Measurements from ENCODE around the gene MRAP2.

The MRAP2 gene

GRCh38 chr6:84001119-84001518 is 32.5 kb upstream of the MRAP2 start:
- no peak for ATAC-seq
- TF ChIP-seq ZFP3 (CRISPR knock-in tag; IDR thresholded peaks at IDR 0.05) = no peak
- no peak for TF ChIP-seq RARB (CRISPR knock-in tag; IDR thresholded peaks at IDR 0.05)
- TF ChIP-seq ZFP30 (CRISPR knock-in tag; IDR thresholded peaks at IDR 0.05) = no peak
- TF ChIP-seq ESRRG (CRISPR knock-in tag; IDR thresholded peaks at IDR 0.05) = no peak
- no peak for TF ChIP-seq BACH2 (CRISPR knock-in tag; IDR thresholded peaks at IDR 0.05; ENCODE audit: borderline replicate concordance)
- TF ChIP-seq CSDC2 (CRISPR knock-in tag; IDR thresholded peaks at IDR 0.05) = no peak
- no peak for TF ChIP-seq SNAI2 (CRISPR knock-in tag; IDR thresholded peaks at IDR 0.05)
- no peak for TF ChIP-seq ISL1 (CRISPR knock-in tag; IDR thresholded peaks at IDR 0.05)
- no peak for TF ChIP-seq ZNF8 (CRISPR knock-in tag; IDR thresholded peaks at IDR 0.05)

GRCh38 chr6:84002226-84002625 is 31.3 kb upstream of the MRAP2 start:
- ATAC-seq = no peak
- no peak for TF ChIP-seq ZC3H10 (CRISPR knock-in tag; IDR thresholded peaks at IDR 0.05)
- no peak for TF ChIP-seq SNAI2 (CRISPR knock-in tag; IDR thresholded peaks at IDR 0.05)
- TF ChIP-seq, protein P1, sequence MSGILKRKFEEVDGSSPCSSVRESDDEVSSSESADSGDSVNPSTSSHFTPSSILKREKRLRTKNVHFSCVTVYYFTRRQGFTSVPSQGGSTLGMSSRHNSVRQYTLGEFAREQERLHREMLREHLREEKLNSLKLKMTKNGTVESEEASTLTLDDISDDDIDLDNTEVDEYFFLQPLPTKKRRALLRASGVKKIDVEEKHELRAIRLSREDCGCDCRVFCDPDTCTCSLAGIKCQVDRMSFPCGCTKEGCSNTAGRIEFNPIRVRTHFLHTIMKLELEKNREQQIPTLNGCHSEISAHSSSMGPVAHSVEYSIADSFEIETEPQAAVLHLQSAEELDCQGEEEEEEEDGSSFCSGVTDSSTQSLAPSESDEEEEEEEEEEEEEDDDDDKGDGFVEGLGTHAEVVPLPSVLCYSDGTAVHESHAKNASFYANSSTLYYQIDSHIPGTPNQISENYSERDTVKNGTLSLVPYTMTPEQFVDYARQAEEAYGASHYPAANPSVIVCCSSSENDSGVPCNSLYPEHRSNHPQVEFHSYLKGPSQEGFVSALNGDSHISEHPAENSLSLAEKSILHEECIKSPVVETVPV (CRISPR knock-in tag; IDR thresholded peaks at IDR 0.05) = no peak
- no peak for TF ChIP-seq ISL1 (CRISPR knock-in tag; IDR thresholded peaks at IDR 0.05)
- TF ChIP-seq ESRRG (CRISPR knock-in tag; IDR thresholded peaks at IDR 0.05) = no peak
- TF ChIP-seq BACH2 (CRISPR knock-in tag; IDR thresholded peaks at IDR 0.05; ENCODE audit: borderline replicate concordance) = no peak
- TF ChIP-seq PPARA (CRISPR knock-in tag; IDR thresholded peaks at IDR 0.05; ENCODE audit: borderline replicate concordance) = no peak
- no peak for TF ChIP-seq GLIS3 (CRISPR knock-in tag; IDR thresholded peaks at IDR 0.05)
- TF ChIP-seq ZNF8 (CRISPR knock-in tag; IDR thresholded peaks at IDR 0.05) = no peak
- TF ChIP-seq, protein P2, sequence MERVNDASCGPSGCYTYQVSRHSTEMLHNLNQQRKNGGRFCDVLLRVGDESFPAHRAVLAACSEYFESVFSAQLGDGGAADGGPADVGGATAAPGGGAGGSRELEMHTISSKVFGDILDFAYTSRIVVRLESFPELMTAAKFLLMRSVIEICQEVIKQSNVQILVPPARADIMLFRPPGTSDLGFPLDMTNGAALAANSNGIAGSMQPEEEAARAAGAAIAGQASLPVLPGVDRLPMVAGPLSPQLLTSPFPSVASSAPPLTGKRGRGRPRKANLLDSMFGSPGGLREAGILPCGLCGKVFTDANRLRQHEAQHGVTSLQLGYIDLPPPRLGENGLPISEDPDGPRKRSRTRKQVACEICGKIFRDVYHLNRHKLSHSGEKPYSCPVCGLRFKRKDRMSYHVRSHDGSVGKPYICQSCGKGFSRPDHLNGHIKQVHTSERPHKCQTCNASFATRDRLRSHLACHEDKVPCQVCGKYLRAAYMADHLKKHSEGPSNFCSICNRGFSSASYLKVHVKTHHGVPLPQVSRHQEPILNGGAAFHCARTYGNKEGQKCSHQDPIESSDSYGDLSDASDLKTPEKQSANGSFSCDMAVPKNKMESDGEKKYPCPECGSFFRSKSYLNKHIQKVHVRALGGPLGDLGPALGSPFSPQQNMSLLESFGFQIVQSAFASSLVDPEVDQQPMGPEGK (CRISPR knock-in tag; IDR thresholded peaks at IDR 0.05; ENCODE audit: borderline replicate concordance) = no peak
- no peak for TF ChIP-seq ZNF70 (CRISPR knock-in tag; IDR thresholded peaks at IDR 0.05)
- TF ChIP-seq ZFP30 (CRISPR knock-in tag; IDR thresholded peaks at IDR 0.05) = no peak
- TF ChIP-seq RARB (CRISPR knock-in tag; IDR thresholded peaks at IDR 0.05) = no peak
- no peak for TF ChIP-seq OSR1 (CRISPR knock-in tag; IDR thresholded peaks at IDR 0.05)
- no peak for TF ChIP-seq TCF4 (CRISPR knock-in tag; IDR thresholded peaks at IDR 0.05; ENCODE audit: borderline replicate concordance)
- no peak for TF ChIP-seq ZFP3 (CRISPR knock-in tag; IDR thresholded peaks at IDR 0.05)

- no peak for ATAC-seq
- no peak for TF ChIP-seq TOX (CRISPR knock-in tag; IDR thresholded peaks at IDR 0.05; ENCODE audit: borderline replicate concordance)
- no peak for TF ChIP-seq ZNF70 (CRISPR knock-in tag; IDR thresholded peaks at IDR 0.05)
- TF ChIP-seq TCF4 (CRISPR knock-in tag; IDR thresholded peaks at IDR 0.05; ENCODE audit: borderline replicate concordance) = no peak
- TF ChIP-seq ARNTL (CRISPR knock-in tag; IDR thresholded peaks at IDR 0.05; ENCODE audit: borderline replicate concordance, low read depth) = no peak
These were observed 30.4 kb upstream of the MRAP2 start for GRCh38 chr6:84003131-84003530.

DNA sequence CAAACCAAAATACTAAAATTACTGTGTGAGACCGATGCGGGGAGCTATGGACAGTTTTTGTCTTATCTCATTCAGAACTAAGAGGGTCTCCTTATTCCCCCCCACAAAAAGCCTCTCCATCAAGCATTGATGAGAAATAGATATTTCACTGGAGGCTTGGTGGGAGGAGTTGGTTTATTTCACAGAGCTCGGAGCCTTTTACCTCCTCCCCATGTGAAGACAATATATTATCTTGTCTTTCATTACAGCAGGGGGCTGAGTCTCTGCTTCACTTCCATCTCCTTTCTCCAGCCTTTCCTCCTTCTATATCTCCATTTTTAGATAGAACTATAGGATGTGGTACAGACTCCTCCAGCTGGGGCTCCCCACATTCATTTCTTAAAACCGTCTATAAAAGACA is 29.9 kb upstream of the MRAP2 start:
- no peak for ATAC-seq
- TF ChIP-seq TOX (CRISPR knock-in tag; IDR thresholded peaks at IDR 0.05; ENCODE audit: borderline replicate concordance) = no peak

GRCh38 chr6:84007871-84008270 is 25.7 kb upstream of the MRAP2 start:
- no peak for ATAC-seq
- TF ChIP-seq ZFP30 (CRISPR knock-in tag; IDR thresholded peaks at IDR 0.05) = no peak
- TF ChIP-seq, protein P3, sequence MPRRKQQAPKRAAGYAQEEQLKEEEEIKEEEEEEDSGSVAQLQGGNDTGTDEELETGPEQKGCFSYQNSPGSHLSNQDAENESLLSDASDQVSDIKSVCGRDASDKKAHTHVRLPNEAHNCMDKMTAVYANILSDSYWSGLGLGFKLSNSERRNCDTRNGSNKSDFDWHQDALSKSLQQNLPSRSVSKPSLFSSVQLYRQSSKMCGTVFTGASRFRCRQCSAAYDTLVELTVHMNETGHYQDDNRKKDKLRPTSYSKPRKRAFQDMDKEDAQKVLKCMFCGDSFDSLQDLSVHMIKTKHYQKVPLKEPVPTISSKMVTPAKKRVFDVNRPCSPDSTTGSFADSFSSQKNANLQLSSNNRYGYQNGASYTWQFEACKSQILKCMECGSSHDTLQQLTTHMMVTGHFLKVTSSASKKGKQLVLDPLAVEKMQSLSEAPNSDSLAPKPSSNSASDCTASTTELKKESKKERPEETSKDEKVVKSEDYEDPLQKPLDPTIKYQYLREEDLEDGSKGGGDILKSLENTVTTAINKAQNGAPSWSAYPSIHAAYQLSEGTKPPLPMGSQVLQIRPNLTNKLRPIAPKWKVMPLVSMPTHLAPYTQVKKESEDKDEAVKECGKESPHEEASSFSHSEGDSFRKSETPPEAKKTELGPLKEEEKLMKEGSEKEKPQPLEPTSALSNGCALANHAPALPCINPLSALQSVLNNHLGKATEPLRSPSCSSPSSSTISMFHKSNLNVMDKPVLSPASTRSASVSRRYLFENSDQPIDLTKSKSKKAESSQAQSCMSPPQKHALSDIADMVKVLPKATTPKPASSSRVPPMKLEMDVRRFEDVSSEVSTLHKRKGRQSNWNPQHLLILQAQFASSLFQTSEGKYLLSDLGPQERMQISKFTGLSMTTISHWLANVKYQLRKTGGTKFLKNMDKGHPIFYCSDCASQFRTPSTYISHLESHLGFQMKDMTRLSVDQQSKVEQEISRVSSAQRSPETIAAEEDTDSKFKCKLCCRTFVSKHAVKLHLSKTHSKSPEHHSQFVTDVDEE (CRISPR knock-in tag; IDR thresholded peaks at IDR 0.05) = no peak
- TF ChIP-seq ISL1 (CRISPR knock-in tag; IDR thresholded peaks at IDR 0.05) = no peak
- TF ChIP-seq ZNF70 (CRISPR knock-in tag; IDR thresholded peaks at IDR 0.05) = no peak
- TF ChIP-seq, protein P4, sequence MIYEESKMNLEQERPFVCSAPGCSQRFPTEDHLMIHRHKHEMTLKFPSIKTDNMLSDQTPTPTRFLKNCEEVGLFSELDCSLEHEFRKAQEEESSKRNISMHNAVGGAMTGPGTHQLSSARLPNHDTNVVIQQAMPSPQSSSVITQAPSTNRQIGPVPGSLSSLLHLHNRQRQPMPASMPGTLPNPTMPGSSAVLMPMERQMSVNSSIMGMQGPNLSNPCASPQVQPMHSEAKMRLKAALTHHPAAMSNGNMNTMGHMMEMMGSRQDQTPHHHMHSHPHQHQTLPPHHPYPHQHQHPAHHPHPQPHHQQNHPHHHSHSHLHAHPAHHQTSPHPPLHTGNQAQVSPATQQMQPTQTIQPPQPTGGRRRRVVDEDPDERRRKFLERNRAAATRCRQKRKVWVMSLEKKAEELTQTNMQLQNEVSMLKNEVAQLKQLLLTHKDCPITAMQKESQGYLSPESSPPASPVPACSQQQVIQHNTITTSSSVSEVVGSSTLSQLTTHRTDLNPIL (CRISPR knock-in tag; IDR thresholded peaks at IDR 0.05; ENCODE audit: low read depth) = no peak
- TF ChIP-seq PPARA (CRISPR knock-in tag; IDR thresholded peaks at IDR 0.05; ENCODE audit: borderline replicate concordance) = no peak
- TF ChIP-seq TOX (CRISPR knock-in tag; IDR thresholded peaks at IDR 0.05; ENCODE audit: borderline replicate concordance) = no peak
- TF ChIP-seq ESRRG (CRISPR knock-in tag; IDR thresholded peaks at IDR 0.05) = no peak
- TF ChIP-seq, protein P1 (CRISPR knock-in tag; IDR thresholded peaks at IDR 0.05) = no peak
- no peak for TF ChIP-seq ZNF565 (CRISPR knock-in tag; conservative IDR thresholded peaks at IDR 0.05; ENCODE audit: low read depth)
- TF ChIP-seq SNAI2 (CRISPR knock-in tag; IDR thresholded peaks at IDR 0.05) = no peak
- no peak for TF ChIP-seq OSR1 (CRISPR knock-in tag; IDR thresholded peaks at IDR 0.05)
- TF ChIP-seq GLIS3 (CRISPR knock-in tag; IDR thresholded peaks at IDR 0.05) = no peak
- no peak for TF ChIP-seq POU6F1 (CRISPR knock-in tag; IDR thresholded peaks at IDR 0.05; ENCODE audit: borderline replicate concordance, low read depth)

Data from SK-N-SH treated with all-trans-retinoic acid at 6 μM for 48 hours (cell line).